Endothelial cell of hepatic sinusoid (primary cell): ENCODE measurements around the gene SH3RF1.

Source experiments
- in situ Hi-C: cut with HindIII; loops from 2 replicates; pipeline ENCODE4 v1.10.0; 2017; ENCODE audit warnings: low sequenced_read_pairs

Gene SH3RF1

GRCh38 chr4:169114341-169114974 lies 156.3 kb downstream of the SH3RF1 start:
- in situ Hi-C loops = no loop called here

- in situ Hi-C loops = no loop called here
These were observed 160.1 kb downstream of the SH3RF1 start for GRCh38 chr4:169110633-169111032.

DNA sequence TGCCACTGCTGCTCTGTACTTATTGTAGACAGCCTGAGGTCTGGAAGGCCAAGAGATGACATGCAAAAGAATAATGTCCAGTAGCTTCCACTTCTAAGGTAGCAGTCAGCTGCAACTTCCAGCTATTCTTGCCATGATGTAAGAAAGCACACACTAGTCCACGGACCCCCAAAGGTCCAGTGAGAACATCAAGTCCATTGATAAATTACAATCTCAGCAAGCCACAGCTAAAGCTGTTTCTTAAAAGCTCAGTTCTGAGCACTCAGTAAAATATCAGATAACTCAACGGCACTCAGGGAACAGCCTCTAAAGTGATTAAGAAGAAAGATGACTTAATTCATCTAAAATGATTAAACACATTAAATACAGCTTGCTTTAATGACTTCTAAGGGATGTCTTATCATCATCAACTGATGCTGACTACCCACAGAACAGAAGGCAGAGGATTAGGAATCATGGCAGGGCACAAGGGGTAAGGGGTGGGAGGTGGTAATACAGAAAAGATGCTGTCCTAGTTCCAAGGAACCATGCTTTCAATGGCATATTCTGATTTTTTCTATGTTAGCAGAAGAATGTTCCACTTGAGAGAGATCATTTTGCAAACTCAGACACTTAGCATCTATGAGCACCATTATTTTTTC lies 161.6 kb downstream of the SH3RF1 start:
- in situ Hi-C loops = loop anchor here (5.0 kb wide), 2 partner anchors 37 to 93 kb away; no protein-coding TSS in a partner anchor

GRCh38 chr4:169108303-169108702 lies 162.5 kb downstream of the SH3RF1 start:
- in situ Hi-C loops = loop anchor here (5.0 kb wide), 2 partner anchors 36 to 94 kb away; no protein-coding TSS in a partner anchor

- in situ Hi-C loops = loop anchor here (5.0 kb wide), 2 partner anchors 35 to 95 kb away; no protein-coding TSS in a partner anchor
These were observed 163.2 kb downstream of the SH3RF1 start for GRCh38 chr4:169107528-169107927.

- in situ Hi-C loops = loop anchor here (5.0 kb wide), 2 partner anchors 34 to 96 kb away; no protein-coding TSS in a partner anchor
These were observed 164.0 kb downstream of the SH3RF1 start for GRCh38 chr4:169106696-169107229.

- in situ Hi-C loops = loop anchor here (5.0 kb wide), 2 partner anchors 33 to 97 kb away; no protein-coding TSS in a partner anchor
These were observed 165.1 kb downstream of the SH3RF1 start for GRCh38 chr4:169105620-169106019.

- in situ Hi-C loops = no loop called here
These were observed 166.8 kb downstream of the SH3RF1 start for GRCh38 chr4:169103966-169104412.

- in situ Hi-C loops = no loop called here
These were observed 168.7 kb downstream of the SH3RF1 start for GRCh38 chr4:169102026-169102425.

DNA sequence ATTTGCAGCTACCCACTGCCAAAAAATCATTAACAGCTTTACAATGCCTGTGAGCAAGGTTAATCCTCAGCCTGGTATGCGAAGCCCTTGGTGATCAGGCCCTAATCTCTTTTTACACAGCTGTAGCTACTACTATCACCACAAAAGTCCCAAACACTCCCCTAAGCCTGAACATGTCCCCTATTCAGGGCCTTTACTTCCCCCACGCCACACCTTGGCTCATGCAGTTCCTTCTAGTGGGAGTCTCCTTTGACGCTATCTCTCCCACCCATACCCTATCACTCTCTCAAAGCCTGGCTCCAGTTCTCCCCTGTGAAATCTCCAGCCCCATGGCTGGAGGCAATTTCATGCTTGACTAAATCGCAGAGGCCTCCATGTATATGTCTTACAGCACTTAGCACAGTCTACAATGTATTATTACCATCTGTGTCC lies 170.1 kb downstream of the SH3RF1 start:
- in situ Hi-C loops = no loop called here

DNA sequence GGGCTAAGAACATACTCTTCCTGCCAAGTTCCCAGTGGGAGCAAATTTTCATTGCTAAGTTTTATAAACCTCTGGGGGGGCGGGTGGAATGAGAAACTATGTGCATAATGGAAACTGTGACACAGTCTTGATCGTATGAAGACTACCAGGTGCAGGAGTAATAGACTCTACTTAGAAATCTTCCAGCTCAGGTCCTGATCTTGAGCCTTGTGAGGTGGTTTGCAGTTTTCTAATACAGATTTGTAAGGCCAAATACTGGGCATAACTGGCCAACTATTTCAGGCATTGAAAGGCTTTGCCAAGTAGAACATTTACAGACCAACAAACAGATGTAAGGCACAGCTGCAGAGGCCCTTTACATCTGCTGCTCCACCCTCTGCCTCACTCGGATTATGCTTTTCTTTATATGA lies 171.0 kb downstream of the SH3RF1 start:
- in situ Hi-C loops = no loop called here

DNA sequence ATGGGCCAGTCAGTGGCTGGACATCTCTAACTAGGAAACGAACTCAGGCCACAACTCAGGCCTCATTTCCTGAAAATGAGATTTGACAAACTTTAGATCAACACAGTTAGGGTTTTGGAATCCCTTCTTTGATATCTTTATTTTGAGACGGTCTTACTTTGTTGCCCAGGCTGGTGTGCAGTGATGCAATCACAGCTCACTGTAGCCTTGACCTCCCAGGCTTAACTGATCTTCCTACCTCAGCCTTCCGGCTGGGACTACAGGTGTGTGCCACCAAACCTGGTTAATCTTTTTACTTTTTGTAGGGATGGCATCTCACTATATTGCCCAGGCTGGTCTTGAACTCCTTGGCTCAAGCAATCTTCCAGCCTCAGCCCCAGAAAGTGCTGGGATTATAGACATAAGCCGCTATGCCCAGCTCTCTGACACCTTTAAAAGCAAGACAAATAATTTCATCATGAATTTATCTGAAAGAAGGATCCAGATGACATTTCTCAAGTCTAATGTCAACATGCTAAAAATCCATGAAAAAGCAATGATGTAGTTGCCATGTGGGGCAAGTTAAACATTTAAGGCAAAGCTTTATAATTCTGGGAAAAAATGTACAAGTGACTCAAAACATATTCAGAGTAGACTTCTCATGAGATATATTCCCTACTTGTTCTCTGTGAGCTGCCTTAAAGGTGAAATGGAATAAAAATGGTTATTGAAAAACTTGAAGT lies 171.6 kb downstream of the SH3RF1 start:
- in situ Hi-C loops = no loop called here

DNA sequence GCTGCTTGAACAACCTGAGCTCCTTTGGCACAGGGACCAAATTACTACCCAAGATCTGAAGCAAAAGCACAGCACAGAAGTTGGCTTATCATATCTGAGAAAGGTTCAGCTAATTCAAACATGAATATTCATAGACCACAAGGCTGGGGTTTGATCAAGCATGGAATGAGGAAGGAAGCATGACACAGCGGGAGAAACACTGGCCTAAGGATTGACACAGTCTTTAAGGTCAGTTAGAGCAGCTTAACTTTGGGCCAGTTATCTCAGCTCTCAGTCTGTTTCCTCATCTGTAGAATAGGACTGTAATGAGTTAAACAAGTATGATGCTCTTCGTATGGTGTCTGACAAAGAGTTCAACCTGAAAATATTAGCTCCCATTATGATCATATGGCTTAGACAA lies 172.2 kb downstream of the SH3RF1 start:
- in situ Hi-C loops = no loop called here

GRCh38 chr4:169098054-169098497 lies 172.7 kb downstream of the SH3RF1 start:
- in situ Hi-C loops = no loop called here

DNA sequence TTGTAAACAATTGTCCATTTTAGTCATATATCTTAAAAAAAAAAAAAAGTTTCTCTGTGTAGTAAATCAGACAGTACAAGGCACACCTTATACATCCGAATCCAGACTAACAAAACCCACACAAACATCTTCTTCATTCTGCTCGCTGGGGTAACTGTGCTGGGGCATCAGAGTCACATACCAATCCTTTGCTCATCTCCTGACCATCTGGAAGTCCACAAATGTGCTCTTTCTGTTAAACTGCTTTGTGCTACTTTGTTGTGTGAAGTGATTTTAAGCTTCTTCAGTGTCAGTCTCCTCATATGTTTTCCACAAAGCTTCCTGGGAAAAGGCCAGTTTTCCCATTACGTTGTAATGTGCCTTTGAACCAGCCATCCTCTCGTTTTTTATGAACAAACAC lies 174.5 kb downstream of the SH3RF1 start:
- in situ Hi-C loops = no loop called here

DNA sequence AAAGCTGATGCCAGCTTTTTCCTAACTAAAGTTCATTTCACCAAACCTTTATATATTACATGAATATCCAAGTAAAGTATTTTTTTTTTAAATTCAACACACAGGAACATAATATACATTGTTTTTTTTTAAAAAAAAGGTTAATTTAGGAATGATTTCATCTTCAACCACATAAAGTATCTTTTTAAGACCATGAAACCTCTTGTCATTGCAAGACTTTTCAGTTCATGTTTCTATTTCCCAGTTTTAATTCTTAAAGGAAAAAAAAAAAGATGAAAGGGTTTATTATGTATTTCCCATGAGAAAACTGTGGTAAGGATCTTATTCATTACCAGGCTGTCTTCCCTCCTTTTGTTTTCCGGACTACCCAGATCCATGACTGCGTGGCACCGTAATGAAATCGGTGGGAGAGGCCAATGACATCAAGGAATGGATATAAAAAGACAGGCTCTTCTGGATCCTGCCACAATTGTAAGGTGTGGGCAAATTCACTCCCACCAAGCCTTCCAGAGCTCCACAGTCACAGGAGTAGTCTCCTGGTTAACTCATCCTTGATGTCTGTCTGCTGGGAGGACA lies 176.0 kb downstream of the SH3RF1 start:
- in situ Hi-C loops = no loop called here

DNA sequence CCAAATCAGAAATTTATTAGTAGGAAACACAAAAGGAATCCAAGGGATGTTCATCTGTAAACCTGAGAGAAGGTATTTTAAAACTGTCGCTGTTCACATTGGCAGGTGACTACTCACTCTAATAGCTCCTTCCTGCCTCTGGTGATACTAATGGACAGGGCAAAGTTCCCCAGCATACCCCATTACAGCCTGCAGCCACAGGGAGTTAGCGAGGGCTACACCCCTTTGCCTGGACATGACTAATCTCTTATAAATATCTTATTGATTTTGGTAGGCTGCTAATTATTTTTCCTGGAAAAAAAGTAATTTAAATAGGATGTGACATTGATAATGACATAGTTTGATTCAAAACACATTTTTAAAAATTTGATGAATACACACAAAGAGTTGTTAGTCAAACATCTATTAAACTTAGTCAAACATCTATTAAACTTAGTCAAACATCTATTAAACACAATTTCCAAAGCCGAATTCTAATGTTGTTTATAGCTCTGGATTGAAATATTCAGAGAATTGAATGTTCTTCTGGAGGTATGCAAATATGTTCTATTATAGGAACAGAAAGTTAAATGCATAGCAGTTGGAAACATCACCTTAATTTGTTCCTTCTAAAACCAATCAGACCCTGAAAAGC lies 177.8 kb downstream of the SH3RF1 start:
- in situ Hi-C loops = no loop called here

DNA sequence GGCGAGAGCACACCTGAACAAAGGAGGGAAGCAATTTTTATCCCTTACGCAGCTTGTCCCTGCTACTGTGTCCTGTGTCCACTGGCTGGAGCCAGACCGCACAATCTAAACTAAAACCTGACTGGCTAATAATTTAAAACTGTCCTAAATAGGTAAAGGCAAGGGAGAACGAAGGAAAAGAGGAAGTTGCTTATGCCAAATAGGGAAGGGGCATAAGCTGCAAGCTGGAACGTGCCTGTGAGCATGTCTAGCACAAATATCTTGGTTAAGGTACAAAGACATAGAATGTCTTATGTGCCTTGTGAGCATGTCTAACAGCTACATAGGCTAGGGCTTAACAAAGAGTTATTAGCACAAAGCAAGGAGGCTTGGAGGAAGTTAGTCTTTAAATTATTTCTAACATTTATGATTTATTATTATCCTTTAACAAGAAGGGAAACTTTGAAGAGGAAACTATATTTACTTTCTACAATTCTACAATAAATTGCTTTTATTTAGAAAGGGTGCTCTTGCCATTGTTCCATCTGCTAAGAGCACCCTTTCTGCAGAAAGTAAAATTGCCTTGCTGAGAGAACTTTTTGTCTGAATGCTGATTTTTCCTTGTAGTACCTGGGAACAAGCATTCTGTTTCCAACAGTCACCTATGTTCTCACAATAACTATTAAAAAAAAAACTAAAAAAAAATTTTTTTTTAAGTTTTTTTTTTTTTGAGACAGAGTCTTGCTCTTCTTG lies 180.1 kb downstream of the SH3RF1 start:
- in situ Hi-C loops = no loop called here

GRCh38 chr4:169089004-169089403 lies 181.8 kb downstream of the SH3RF1 start:
- in situ Hi-C loops = no loop called here

DNA sequence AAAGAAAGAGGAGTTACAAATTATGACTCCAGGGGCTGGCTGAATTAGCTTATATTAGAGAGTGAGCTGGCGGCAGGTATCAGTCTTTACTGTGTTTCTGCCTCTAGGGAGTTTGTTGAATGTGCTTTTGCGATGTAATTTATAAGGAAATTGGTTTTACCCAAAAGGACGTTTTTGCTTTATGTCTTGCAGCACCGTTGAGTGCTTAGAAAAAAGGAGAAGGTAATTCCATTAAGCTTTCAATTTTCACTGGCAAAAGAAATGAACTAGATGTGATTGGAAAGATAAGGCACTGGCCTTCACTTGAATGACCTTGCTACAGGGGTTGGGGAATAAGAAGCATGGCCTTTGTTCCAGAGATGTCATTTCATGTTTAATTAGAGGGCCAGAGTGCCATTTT lies 185.8 kb downstream of the SH3RF1 start:
- in situ Hi-C loops = no loop called here
